ENCODE results near the gene HSPH1. TPM values are rescaled to one million over a fixed set of nuclear protein-coding genes. Genes with fewer than 3 reads are reported as not detected.

HSPH1 gene
- total and polyA plus RNA-seq, 2 of the 13 experiments (the other 11 are each of a cell fraction or from before 2014, with no cell fraction given), result 13.0 to 62.9 TPM

DNA sequence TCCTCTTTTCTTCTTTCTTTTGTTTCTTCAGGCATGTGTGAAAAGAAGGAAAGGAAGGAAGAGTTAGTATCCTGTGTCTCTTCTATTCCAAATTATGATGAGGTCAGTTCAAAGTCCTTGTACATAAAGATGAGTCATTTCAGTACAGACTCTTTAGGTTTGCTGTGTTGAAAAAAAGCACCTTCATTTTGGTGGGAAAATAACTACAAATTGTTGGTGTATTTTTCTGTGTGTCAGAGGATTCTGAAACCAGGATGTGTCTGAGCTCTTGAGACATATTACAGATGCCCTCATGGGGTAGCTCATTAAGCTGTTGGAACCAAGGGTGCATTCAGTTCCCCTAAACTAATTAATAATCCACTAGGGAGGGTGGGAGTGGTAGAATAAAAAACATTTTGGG lies 5.8 kb upstream of the HSPH1 start (continued):
- TF ChIP-seq, protein P1, sequence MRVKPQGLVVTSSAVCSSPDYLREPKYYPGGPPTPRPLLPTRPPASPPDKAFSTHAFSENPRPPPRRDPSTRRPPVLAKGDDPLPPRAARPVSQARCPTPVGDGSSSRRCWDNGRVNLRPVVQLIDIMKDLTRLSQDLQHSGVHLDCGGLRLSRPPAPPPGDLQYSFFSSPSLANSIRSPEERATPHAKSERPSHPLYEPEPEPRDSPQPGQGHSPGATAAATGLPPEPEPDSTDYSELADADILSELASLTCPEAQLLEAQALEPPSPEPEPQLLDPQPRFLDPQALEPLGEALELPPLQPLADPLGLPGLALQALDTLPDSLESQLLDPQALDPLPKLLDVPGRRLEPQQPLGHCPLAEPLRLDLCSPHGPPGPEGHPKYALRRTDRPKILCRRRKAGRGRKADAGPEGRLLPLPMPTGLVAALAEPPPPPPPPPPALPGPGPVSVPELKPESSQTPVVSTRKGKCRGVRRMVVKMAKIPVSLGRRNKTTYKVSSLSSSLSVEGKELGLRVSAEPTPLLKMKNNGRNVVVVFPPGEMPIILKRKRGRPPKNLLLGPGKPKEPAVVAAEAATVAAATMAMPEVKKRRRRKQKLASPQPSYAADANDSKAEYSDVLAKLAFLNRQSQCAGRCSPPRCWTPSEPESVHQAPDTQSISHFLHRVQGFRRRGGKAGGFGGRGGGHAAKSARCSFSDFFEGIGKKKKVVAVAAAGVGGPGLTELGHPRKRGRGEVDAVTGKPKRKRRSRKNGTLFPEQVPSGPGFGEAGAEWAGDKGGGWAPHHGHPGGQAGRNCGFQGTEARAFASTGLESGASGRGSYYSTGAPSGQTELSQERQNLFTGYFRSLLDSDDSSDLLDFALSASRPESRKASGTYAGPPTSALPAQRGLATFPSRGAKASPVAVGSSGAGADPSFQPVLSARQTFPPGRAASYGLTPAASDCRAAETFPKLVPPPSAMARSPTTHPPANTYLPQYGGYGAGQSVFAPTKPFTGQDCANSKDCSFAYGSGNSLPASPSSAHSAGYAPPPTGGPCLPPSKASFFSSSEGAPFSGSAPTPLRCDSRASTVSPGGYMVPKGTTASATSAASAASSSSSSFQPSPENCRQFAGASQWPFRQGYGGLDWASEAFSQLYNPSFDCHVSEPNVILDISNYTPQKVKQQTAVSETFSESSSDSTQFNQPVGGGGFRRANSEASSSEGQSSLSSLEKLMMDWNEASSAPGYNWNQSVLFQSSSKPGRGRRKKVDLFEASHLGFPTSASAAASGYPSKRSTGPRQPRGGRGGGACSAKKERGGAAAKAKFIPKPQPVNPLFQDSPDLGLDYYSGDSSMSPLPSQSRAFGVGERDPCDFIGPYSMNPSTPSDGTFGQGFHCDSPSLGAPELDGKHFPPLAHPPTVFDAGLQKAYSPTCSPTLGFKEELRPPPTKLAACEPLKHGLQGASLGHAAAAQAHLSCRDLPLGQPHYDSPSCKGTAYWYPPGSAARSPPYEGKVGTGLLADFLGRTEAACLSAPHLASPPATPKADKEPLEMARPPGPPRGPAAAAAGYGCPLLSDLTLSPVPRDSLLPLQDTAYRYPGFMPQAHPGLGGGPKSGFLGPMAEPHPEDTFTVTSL (CRISPR knock-in tag; IDR thresholded peaks at IDR 0.05; ENCODE audit: borderline replicate concordance), result peak; percentile 79; the same call in 1 of the 2 replicates
- no peak for TF ChIP-seq ZNF160 (CRISPR knock-in tag; IDR thresholded peaks at IDR 0.05)
- TF ChIP-seq TOPORS (CRISPR knock-in tag; IDR thresholded peaks at IDR 0.05), result no peak
- 0 out of 2 replicates have a peak, but pooled peaks have one; percentile 37 for TF ChIP-seq HNF4G (IDR thresholded peaks at IDR 0.05; ENCODE audit: borderline replicate concordance, low read depth, low read length)
- TF ChIP-seq HNF4G (CRISPR knock-in tag; IDR thresholded peaks at IDR 0.05; ENCODE audit: borderline replicate concordance, low read depth), result no peak
- TF ChIP-seq, protein P2, sequence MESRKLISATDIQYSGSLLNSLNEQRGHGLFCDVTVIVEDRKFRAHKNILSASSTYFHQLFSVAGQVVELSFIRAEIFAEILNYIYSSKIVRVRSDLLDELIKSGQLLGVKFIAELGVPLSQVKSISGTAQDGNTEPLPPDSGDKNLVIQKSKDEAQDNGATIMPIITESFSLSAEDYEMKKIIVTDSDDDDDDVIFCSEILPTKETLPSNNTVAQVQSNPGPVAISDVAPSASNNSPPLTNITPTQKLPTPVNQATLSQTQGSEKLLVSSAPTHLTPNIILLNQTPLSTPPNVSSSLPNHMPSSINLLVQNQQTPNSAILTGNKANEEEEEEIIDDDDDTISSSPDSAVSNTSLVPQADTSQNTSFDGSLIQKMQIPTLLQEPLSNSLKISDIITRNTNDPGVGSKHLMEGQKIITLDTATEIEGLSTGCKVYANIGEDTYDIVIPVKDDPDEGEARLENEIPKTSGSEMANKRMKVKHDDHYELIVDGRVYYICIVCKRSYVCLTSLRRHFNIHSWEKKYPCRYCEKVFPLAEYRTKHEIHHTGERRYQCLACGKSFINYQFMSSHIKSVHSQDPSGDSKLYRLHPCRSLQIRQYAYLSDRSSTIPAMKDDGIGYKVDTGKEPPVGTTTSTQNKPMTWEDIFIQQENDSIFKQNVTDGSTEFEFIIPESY (CRISPR knock-in tag; IDR thresholded peaks at IDR 0.05), result no peak
- no peak for TF ChIP-seq ATRX (CRISPR knock-in tag; IDR thresholded peaks at IDR 0.05; ENCODE audit: borderline replicate concordance)
- TF ChIP-seq ZNF382 (CRISPR knock-in tag; IDR thresholded peaks at IDR 0.05; ENCODE audit: borderline replicate concordance), result no peak
- no peak for TF ChIP-seq ZFY (CRISPR knock-in tag; IDR thresholded peaks at IDR 0.05)
- no peak for TF ChIP-seq RBAK (CRISPR knock-in tag; IDR thresholded peaks at IDR 0.05)
- TF ChIP-seq FOXK1 (CRISPR knock-in tag; IDR thresholded peaks at IDR 0.05; ENCODE audit: borderline replicate concordance, low read depth), result no peak
- TF ChIP-seq, protein P3, sequence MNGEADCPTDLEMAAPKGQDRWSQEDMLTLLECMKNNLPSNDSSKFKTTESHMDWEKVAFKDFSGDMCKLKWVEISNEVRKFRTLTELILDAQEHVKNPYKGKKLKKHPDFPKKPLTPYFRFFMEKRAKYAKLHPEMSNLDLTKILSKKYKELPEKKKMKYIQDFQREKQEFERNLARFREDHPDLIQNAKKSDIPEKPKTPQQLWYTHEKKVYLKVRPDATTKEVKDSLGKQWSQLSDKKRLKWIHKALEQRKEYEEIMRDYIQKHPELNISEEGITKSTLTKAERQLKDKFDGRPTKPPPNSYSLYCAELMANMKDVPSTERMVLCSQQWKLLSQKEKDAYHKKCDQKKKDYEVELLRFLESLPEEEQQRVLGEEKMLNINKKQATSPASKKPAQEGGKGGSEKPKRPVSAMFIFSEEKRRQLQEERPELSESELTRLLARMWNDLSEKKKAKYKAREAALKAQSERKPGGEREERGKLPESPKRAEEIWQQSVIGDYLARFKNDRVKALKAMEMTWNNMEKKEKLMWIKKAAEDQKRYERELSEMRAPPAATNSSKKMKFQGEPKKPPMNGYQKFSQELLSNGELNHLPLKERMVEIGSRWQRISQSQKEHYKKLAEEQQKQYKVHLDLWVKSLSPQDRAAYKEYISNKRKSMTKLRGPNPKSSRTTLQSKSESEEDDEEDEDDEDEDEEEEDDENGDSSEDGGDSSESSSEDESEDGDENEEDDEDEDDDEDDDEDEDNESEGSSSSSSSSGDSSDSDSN (CRISPR knock-in tag; IDR thresholded peaks at IDR 0.05), result no peak
- TF ChIP-seq, protein P4, sequence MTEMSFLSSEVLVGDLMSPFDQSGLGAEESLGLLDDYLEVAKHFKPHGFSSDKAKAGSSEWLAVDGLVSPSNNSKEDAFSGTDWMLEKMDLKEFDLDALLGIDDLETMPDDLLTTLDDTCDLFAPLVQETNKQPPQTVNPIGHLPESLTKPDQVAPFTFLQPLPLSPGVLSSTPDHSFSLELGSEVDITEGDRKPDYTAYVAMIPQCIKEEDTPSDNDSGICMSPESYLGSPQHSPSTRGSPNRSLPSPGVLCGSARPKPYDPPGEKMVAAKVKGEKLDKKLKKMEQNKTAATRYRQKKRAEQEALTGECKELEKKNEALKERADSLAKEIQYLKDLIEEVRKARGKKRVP (CRISPR knock-in tag; IDR thresholded peaks at IDR 0.05), result no peak
- no peak for TF ChIP-seq ZNF205 (CRISPR knock-in tag; IDR thresholded peaks at IDR 0.05)
- TF ChIP-seq ZNF737 (CRISPR knock-in tag; IDR thresholded peaks at IDR 0.05; ENCODE audit: borderline replicate concordance), result no peak
- TF ChIP-seq ZNF33B (CRISPR knock-in tag; IDR thresholded peaks at IDR 0.05), result no peak
- no peak for TF ChIP-seq MXI1 (IDR thresholded peaks at IDR 0.05; ENCODE audit: borderline replicate concordance, low read depth, low read length)
- TF ChIP-seq ZBTB1 (CRISPR knock-in tag; IDR thresholded peaks at IDR 0.05; ENCODE audit: borderline replicate concordance), result no peak

All from HepG2 (cell line).